BJ (cell line): ENCODE measurements around the gene TMEM128. TPM values are rescaled to one million over a fixed set of nuclear protein-coding genes. Genes with fewer than 3 reads are reported as not detected.
A peak's percentile ranks its signal among the peaks of the same experiment; 100 is the strongest.
"Not testable (repeated sequence)": the region's sequence is repeated elsewhere in the genome, so short reads cannot be mapped to it uniquely, and the experiment has no call there.

Experiments used
- CTCF ChIA-PET: fragments of 350-600 bp; formaldehyde crosslinking; extraction: SDS; loops from one replicate; lab custom pipeline; 2021; ENCODE audit warnings: antibody characterized with exemption, inconsistent platforms; lab: Yijun Ruan, JAX
- POLR2A ChIA-PET: fragments of 300-600 bp; sonication (Branson Sonifier 250); formaldehyde crosslinking; extraction: SDS; loops from one replicate; lab custom pipeline; 2021; ENCODE audit warnings: antibody characterized with exemption; lab: Charles Lee
- DNase-seq: peaks from one replicate; pipeline ENCODE4 v3.0.0-alpha.2; 2011; ENCODE audit warnings: low read depth
- H3K27me3 ChIP-seq: 2 replicates; pipeline ENCODE4 v1.6.0; 2011; ENCODE audit warnings: low read length; ENCODE audit not compliant: control insufficient read depth, insufficient read depth
- H3K36me3 ChIP-seq: 2 replicates; pipeline ENCODE4 v1.5.1; 2011; ENCODE audit warnings: low read length; ENCODE audit not compliant: control insufficient read depth, insufficient read depth
- H3K4me3 ChIP-seq: 2 replicates; pipeline ENCODE4 v1.5.1; 2011; ENCODE audit warnings: low read depth, mild to moderate bottlenecking, control low read depth, low read length
- polyA plus RNA-seq: library from polyadenylated mRNA; depleted of rRNA; stranded (reverse); fragments of >200 nt; gene quantifications from 2 replicates; pipeline ENCODE4 v1.2.3, GENCODE V29; 2011
- TF ChIP-seq, protein P1 (sequence below): IDR thresholded peaks from 2 replicates; pipeline ENCODE4 v1.5.1; 2011; ENCODE audit warnings: low read depth, mild to moderate bottlenecking, control low read depth, inconsistent platforms, low read length, moderate library complexity; ENCODE audit not compliant: insufficient read depth

The TMEM128 gene
- polyA plus RNA-seq, 1 experiment = 23.1 TPM

DNA sequence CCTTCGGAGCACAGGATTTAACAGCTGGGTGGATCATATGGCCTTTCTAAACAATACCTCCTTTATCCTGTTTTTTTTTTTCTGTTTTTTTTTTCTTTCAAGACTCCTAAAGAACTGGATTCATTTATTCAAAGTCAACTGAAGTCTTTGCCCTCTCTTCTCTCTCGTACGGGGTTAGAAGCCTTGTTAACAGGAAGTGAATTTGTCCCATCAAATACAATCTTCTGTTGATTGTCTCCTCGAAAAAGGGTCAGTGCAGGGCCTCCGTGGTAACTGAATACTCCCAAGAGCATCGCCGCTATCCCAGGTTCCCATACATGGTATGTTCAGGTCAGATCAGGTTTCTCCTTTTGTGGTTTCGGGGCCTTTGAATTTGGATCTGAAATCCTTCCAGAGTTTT is 1.8 kb upstream of the TMEM128 start:
- H3K4me3 ChIP-seq = no peak overlapping the region
- CTCF ChIA-PET = interaction anchor here (2.4 kb wide), 1 partner anchor 87 kb away, joined by 14 read pairs; no protein-coding TSS in a partner anchor
- peaks cover 2% of the 10 kb centered on the region for H3K27me3 ChIP-seq
- POLR2A ChIA-PET = no interaction called here
- peaks cover 2% of the 10 kb centered on the region; the same call in 1 of the 2 replicates for H3K36me3 ChIP-seq
- DNase-seq = no peak
- TF ChIP-seq, protein P1, sequence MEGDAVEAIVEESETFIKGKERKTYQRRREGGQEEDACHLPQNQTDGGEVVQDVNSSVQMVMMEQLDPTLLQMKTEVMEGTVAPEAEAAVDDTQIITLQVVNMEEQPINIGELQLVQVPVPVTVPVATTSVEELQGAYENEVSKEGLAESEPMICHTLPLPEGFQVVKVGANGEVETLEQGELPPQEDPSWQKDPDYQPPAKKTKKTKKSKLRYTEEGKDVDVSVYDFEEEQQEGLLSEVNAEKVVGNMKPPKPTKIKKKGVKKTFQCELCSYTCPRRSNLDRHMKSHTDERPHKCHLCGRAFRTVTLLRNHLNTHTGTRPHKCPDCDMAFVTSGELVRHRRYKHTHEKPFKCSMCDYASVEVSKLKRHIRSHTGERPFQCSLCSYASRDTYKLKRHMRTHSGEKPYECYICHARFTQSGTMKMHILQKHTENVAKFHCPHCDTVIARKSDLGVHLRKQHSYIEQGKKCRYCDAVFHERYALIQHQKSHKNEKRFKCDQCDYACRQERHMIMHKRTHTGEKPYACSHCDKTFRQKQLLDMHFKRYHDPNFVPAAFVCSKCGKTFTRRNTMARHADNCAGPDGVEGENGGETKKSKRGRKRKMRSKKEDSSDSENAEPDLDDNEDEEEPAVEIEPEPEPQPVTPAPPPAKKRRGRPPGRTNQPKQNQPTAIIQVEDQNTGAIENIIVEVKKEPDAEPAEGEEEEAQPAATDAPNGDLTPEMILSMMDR = no peak

DNA sequence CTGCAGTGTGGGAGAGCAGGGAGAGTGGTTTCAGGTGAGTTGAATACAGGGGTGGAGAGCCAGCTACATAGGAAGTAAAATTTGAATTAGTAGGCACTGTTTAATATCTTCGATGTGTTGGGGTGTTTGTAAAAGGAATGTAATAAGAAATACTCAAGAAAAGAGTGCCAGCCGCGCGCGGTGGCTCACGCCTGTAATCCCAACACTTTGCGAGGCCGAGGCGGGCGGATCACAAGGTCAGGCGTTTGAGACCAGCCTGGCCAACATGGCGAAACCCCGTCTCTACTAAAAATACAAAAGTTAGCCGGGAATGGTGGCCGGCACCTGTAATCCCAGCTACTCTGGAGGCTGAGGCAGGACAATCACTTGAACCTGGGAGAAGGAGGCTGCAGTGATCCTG is 1.3 kb upstream of the TMEM128 start:
- POLR2A ChIA-PET = not testable (repeated sequence)

DNA sequence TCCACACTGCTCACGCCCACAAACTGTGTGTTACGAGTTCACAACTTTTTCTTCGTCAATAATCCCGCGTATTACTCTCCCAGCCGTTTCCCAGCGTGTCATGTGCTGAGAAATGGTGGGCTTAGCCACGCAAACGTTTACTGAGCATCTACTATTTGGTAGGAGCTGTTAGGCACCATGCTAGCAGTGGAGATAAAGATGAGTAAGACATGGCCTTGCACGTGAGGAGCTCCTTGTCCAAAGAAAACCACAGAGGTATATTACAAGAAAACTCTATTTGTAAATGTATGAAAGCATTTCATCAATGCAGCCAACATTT is 821 bp upstream of the TMEM128 start:
- POLR2A ChIA-PET = no interaction called here
- DNase-seq = no peak
- CTCF ChIA-PET = interaction anchor here (0.5 to 2.4 kb wide), 3 partner anchors 11 to 88 kb away, joined by 7 to 16 read pairs (median 14); no protein-coding TSS in a partner anchor
- TF ChIP-seq, protein P1 = no peak
- Histone ChIP-seq H3K27me3 (no peaks in the 10 kb centered on the region), H3K4me3 (peak overlapping the region; percentile 96), H3K36me3 (peaks cover 4% of the 10 kb centered on the region)

More for the DNA sequence above, 1.3 kb upstream of the TMEM128 start:
- CTCF ChIA-PET = interaction anchor here (2.2 to 2.4 kb wide), 2 partner anchors 11 to 87 kb away, joined by 14 to 16 read pairs; no protein-coding TSS in a partner anchor
- not testable (repeated sequence) for H3K36me3 ChIP-seq, H3K4me3 ChIP-seq, DNase-seq, H3K27me3 ChIP-seq

DNA sequence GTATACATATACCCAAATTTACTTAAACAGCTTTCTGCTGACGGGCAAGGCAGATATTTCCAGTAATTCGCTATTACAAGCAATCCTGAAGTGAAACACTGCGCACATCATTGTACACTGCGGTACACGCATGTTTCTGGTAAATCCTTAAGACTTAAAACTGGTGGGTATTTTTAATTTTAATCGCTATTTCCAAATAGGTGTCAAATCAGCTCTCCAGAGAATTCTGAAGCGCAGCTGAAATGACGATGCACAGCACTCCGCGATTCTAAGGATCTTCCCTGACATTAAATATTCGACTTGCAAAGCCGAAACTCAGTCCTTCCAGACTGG is 361 bp downstream of the TMEM128 start:
- DNase-seq = no peak
- Histone ChIP-seq H3K27me3 (no peaks in the 10 kb centered on the region), H3K4me3 (peak overlapping the region; percentile 96), H3K36me3 (peaks cover 4% of the 10 kb centered on the region)
- ChIA-PET CTCF (interaction anchor here (0.6 to 2.4 kb wide), 4 partner anchors 12 to 89 kb away, joined by 3 to 16 read pairs (median 8); no protein-coding TSS in a partner anchor), POLR2A (interaction anchor here (0.6 to 0.7 kb wide), 2 partner anchors 12 to 86 kb away, joined by 3 to 7 read pairs; no protein-coding TSS in a partner anchor)
- TF ChIP-seq, protein P1 = no peak

DNA sequence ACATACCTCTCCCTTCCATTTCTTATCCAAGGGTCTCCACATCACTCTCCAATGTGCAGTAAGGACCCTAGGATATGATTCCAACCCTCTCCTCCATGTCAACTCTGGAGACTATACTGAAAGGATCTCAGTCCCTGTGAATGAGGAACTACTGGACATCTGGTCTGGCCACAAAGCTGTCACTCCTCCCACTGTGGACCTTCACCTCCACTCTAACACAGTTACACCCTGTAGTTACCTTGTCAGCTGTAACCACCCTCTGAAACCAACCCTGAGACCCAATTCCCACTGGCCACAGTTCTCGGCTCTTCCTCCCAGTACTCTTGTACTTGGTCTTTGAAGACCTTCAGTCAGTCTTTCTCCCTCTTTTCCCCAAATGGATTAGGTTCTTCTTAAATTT is 2.9 kb downstream of the TMEM128 start:
- ChIA-PET POLR2A (no interaction called here), CTCF (no interaction called here)
- peaks cover 9% of the 10 kb centered on the region for H3K36me3 ChIP-seq

DNA sequence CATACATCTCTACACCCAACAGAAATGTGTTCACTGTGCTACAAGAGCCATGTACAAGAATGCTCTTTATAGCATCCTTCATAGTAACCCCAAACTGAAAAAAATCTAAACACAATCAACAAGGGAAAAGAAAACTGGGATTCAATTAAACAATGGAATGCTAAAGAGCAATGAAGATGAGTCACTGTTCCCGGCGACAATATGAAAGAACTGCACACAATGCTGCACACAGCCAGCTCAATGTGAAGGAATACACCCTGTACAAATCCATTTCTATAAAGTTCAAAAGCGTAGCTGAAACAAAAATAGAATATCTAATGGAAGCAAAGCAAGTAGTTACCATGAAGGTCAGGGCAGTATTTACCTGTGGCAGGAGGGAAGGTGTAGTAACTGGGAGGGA is 8.5 kb downstream of the TMEM128 start:
- POLR2A ChIA-PET, DNase-seq, H3K36me3 ChIP-seq, CTCF ChIA-PET, H3K27me3 ChIP-seq, H3K4me3 ChIP-seq: not testable (repeated sequence)

More for the DNA sequence above, 2.9 kb downstream of the TMEM128 start:
- Histone ChIP-seq H3K4me3 (no peak overlapping the region), H3K27me3 (no peaks in the 10 kb centered on the region)
- TF ChIP-seq, protein P1 = no peak
- DNase-seq = no peak
